Measurements from ENCODE around the gene GNG8. TPM values are rescaled to one million over a fixed set of nuclear protein-coding genes. Genes with fewer than 3 reads are reported as not detected.
A peak's percentile ranks its signal among the peaks of the same experiment; 100 is the strongest.

The GNG8 gene
- total and polyA plus RNA-seq, 10 donors, result not detected

- peak overlapping the region in 7 of 8 donors; percentile 63 to 77 (median 72) for H3K27ac ChIP-seq
- peaks cover 0 to 84% (median 52%) of the 10 kb centered on the region in 6 donors for H3K4me1 ChIP-seq
- TF ChIP-seq POLR2A (IDR thresholded peaks at IDR 0.05) (no peak), POLR2AphosphoS5 (IDR thresholded peaks at IDR 0.05) (no peak), CTCF (IDR thresholded peaks at IDR 0.05 in 8 of 11, conservative IDR thresholded peaks at IDR 0.05 in 3 of 11) (no peak)
- 15 to 37% (median 21%) methylated on average over 13 to 14 of the region's 14 CpGs for WGBS, 5 donors
- no peaks in the 10 kb centered on the region for H3K36me3 ChIP-seq
- H3K27me3 ChIP-seq (replicated peaks in 1 of 7), result peaks cover 0 to 16% (median 2%) of the 10 kb centered on the region in 7 donors
- no peak overlapping the region for H3K4me3 ChIP-seq
- H3K9me3 ChIP-seq, result no peaks in the 10 kb centered on the region
- no peak for DNase-seq
- intact Hi-C loops (cut with DNase I; ENCODE audit: low total_unique reads), result no loop called here
Observed at GRCh38 chr19:46626446-46626845, 9.6 kb downstream of the GNG8 start.

- 70 to 85% (median 82%) methylated on average over 9 to 12 of the region's 12 CpGs for WGBS, 5 donors
- Histone ChIP-seq H3K27me3 (replicated peaks in 1 of 7) (peaks cover 0 to 11% (median 0%) of the 10 kb centered on the region in 7 donors), H3K27ac (peak overlapping the region in 7 of 8 donors; percentile 63 to 77 (median 72)), H3K4me3 (no peak overlapping the region), H3K36me3 (no peaks in the 10 kb centered on the region), H3K4me1 (peaks cover 0 to 84% (median 54%) of the 10 kb centered on the region in 6 donors), H3K9me3 (no peaks in the 10 kb centered on the region)
- no peak for DNase-seq
- TF ChIP-seq CTCF (IDR thresholded peaks at IDR 0.05 in 8 of 11, conservative IDR thresholded peaks at IDR 0.05 in 3 of 11), result no peak
- no peak for TF ChIP-seq POLR2A (IDR thresholded peaks at IDR 0.05)
- TF ChIP-seq POLR2AphosphoS5 (IDR thresholded peaks at IDR 0.05), result no peak
- intact Hi-C loops (cut with DNase I; ENCODE audit: low total_unique reads), result no loop called here
Observed at GRCh38 chr19:46625731-46626130, 10.3 kb downstream of the GNG8 start.

- TF ChIP-seq POLR2AphosphoS5 (IDR thresholded peaks at IDR 0.05) (peak in 2 of 3 donors; percentile 40 to 57), POLR2A (IDR thresholded peaks at IDR 0.05) (no peak)
Observed at GRCh38 chr19:46624958-46625661, 10.9 kb downstream of the GNG8 start, which contains the start of gene PTGIR. PTGIR (minus strand) TSS chr19:46625089; CDS start chr19:46624225, 864 bp downstream.

GRCh38 chr19:46623915-46624502 is 12.0 kb downstream of the GNG8 start:
- H3K27ac ChIP-seq, result peak overlapping the region in 7 of 8 donors; percentile 46 to 77 (median 65)

More at GRCh38 chr19:46624958-46625661, 10.9 kb downstream of the GNG8 start, which contains the start of gene PTGIR:
- DNase-seq, result no peak
- WGBS, 5 donors, result 19 to 23% (median 21%) methylated on average over 13 of the region's 13 CpGs
- intact Hi-C loops (cut with DNase I; ENCODE audit: low total_unique reads), result no loop called here
- H3K4me1 ChIP-seq, result peaks cover 6 to 90% (median 59%) of the 10 kb centered on the region in 6 donors
- H3K9me3 ChIP-seq, result no peaks in the 10 kb centered on the region
- H3K36me3 ChIP-seq, result no peaks in the 10 kb centered on the region
- H3K27me3 ChIP-seq (replicated peaks in 1 of 7), result peaks cover 0 to 11% (median 0%) of the 10 kb centered on the region in 7 donors
- H3K27ac ChIP-seq, result peak within 1 kb of the TSS in 7 of 8 donors; percentile 63 to 77 (median 72)
- H3K4me3 ChIP-seq, result peak within 1 kb of the TSS in 5 of 8 donors; percentile 12 to 54 (median 17)

More at GRCh38 chr19:46623915-46624502, 12.0 kb downstream of the GNG8 start:
- no peak for DNase-seq
- Histone ChIP-seq H3K4me3 (peak overlapping the region in 5 of 8 donors; percentile 12 to 54 (median 17)), H3K27me3 (replicated peaks in 1 of 7) (peaks cover 0 to 11% (median 0%) of the 10 kb centered on the region in 7 donors), H3K9me3 (no peaks in the 10 kb centered on the region), H3K36me3 (no peaks in the 10 kb centered on the region), H3K4me1 (peaks cover 13 to 90% (median 61%) of the 10 kb centered on the region in 6 donors)
- 71 to 94% (median 88%) methylated on average over 19 to 35 of the region's 35 CpGs for WGBS, 5 donors
- intact Hi-C loops (cut with DNase I; ENCODE audit: low total_unique reads), result no loop called here
- no peak for TF ChIP-seq CTCF (IDR thresholded peaks at IDR 0.05 in 8 of 11, conservative IDR thresholded peaks at IDR 0.05 in 3 of 11)
- TF ChIP-seq POLR2A (IDR thresholded peaks at IDR 0.05), result no peak
- TF ChIP-seq POLR2AphosphoS5 (IDR thresholded peaks at IDR 0.05), result no peak

Data from spleen (tissue), 11 donors.